ENCODE results near the gene COL20A1.

DNA sequence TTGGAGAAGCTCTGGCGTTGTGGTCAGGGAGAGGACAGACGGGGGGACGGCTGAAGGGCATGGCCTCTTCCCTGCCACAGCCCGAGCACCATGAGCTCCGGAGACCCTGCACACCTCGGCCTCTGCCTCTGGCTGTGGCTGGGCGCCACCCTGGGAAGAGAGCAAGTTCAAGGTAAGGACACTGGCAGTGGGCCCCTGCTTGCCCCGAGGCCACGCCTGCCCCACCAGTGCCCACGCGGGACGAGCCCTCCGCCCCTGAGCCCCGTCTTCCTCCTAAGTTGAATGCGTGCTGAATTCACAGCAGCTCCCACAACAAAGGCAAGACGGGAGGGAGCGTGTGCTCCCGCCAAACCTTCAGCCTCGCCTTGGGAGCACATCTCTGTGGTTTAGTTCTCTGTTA is 2.0 kb downstream of the COL20A1 start:
- TF ChIP-seq, protein P1, sequence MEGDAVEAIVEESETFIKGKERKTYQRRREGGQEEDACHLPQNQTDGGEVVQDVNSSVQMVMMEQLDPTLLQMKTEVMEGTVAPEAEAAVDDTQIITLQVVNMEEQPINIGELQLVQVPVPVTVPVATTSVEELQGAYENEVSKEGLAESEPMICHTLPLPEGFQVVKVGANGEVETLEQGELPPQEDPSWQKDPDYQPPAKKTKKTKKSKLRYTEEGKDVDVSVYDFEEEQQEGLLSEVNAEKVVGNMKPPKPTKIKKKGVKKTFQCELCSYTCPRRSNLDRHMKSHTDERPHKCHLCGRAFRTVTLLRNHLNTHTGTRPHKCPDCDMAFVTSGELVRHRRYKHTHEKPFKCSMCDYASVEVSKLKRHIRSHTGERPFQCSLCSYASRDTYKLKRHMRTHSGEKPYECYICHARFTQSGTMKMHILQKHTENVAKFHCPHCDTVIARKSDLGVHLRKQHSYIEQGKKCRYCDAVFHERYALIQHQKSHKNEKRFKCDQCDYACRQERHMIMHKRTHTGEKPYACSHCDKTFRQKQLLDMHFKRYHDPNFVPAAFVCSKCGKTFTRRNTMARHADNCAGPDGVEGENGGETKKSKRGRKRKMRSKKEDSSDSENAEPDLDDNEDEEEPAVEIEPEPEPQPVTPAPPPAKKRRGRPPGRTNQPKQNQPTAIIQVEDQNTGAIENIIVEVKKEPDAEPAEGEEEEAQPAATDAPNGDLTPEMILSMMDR (conservative IDR thresholded peaks at IDR 0.05; ENCODE audit: low read depth, low read length) = no peak
- no peak for TF ChIP-seq EZH2phosphoT487 (IDR thresholded peaks at IDR 0.05; ENCODE audit: borderline replicate concordance, low read length)
